Activated gamma-delta T cell treated with Interleukin-2 at 50 U/mL for 16 hours (primary cell): ENCODE data around the gene SHISA6.

Source experiments
- DNase-seq: peaks from one replicate; pipeline ENCODE4 v3.0.0-alpha.2; 2020

Gene SHISA6

DNA sequence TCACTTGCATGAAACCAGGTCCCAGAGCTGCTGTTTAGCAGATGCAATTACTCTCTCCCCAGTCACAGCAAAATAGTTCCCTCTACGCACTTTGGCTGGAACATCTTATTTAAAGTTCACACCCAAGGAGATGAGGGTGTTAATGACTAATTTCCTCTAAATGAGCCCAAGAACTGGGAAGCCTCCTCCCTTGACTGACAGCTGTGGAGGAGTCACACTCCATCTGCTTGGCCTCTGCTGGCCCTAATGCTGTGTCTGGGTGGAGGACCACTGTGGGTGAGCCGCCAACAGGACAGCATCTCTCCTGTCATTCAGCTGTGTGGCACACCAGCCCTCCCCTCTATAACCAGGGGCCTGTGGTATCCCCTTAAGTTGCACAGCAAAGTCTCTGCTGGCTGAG lies 115.4 kb downstream of the SHISA6 start:
- no peak for DNase-seq

GRCh38 chr17:11363565-11364117 lies 122.6 kb downstream of the SHISA6 start:
- DNase-seq = no peak

DNA sequence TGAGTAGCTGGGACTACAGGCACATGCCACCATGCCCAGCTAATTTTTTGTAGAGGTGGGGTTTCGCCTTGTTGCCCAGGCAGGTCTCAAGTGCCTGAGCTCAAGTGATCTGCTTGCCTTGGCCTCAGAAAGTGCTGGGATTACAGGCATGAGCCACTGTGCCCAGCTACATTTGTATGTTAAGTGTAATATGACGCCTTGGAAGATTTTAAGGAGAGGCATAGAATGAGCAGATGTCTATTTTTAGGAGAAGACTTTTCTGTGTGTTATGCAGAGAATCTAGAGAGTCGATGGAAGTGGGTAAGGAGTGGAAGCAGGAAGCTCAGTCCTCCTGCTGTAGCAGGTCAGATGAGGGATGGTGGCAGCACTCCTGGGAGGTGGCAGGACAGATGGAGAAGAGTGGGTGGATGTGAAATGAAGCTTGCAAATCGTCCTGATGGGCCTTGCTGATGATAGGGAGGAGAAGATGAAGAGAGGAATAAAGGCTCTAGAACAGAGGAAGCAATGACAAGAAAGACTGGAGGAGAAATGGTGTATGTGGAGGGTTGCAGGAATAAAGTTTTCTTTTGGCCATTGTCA lies 125.3 kb downstream of the SHISA6 start:
- DNase-seq = no peak

DNA sequence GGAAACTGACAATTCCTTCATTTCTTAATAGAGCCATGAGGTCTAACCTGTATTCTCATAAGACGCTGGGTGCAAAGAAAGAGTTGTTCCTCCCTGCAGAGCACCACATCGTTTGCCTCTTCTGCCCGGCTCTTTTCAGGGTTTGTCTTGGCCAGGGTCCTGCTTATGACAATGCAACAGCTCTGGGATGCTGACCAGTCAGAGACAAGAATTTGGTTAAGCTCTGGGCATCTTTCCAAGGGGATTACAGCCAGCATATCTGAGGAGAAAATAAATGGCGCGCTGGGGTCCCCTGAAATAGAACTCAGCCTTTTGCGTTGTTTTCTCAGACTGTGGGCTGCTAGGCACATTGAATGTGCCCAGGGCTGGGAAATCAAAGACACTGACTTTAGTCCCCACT lies 128.6 kb downstream of the SHISA6 start:
- no peak for DNase-seq

DNA sequence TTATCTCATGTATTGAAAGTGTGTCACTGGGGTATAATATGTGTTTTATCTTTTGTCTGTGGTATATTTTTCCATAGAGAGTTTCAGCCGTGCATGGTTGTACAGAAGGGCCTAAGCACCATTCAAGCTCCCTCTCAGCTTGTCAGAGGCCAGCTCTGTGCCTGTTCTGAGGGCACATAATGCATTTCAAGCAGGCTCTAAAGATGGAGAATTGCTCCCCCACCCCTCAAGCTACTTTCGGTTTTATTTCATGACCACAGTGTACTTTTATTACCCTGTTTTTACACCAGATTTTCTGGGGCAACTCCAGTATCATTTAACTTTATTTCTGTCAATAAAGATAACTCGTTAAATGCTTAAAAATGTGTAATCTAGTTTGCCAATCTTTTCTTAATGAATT lies 131.7 kb downstream of the SHISA6 start:
- no peak for DNase-seq

GRCh38 chr17:11378506-11378905 lies 137.5 kb downstream of the SHISA6 start:
- no peak for DNase-seq

GRCh38 chr17:11380761-11381160 lies 139.7 kb downstream of the SHISA6 start:
- DNase-seq = no peak

GRCh38 chr17:11383157-11383556 lies 142.1 kb downstream of the SHISA6 start:
- no peak for DNase-seq

DNA sequence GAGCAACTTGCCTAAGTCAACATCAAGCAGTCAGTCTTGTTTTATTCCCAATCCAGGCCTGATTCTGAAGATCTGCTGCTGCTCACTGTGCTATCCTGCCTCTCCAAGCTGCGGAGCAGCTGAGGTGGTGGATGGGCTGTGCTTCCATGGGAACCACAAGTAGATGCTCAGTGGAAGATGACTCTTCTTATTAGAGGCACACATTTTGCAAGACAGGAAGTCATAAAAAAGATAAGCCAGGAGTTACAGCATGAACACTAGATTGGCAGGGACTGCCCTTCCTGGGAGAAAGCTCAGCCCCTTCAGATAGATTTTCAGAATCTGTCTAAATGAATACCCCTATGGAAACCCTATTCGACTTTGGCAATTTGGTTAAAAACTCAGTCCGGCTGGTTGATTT lies 143.1 kb downstream of the SHISA6 start:
- no peak for DNase-seq

DNA sequence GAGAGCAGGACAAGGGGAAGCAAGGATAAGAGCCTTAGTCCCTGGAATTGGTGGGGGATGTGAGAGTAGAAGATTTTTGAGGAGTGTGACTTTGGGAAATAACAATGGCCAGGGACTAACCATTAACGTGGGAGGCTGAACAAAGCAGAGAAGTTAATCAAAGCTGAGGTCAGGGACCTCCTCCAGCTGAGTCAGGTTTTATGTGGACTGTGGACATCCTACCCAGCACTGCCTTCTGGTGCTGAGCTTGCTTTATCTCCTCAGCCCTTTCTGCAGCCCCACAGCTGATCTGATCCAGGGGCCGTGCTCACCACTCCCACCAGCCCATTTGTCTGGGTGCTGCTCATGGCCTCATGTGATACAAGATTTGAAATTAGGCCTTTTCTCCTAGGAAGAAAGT lies 146.6 kb downstream of the SHISA6 start:
- no peak for DNase-seq

DNA sequence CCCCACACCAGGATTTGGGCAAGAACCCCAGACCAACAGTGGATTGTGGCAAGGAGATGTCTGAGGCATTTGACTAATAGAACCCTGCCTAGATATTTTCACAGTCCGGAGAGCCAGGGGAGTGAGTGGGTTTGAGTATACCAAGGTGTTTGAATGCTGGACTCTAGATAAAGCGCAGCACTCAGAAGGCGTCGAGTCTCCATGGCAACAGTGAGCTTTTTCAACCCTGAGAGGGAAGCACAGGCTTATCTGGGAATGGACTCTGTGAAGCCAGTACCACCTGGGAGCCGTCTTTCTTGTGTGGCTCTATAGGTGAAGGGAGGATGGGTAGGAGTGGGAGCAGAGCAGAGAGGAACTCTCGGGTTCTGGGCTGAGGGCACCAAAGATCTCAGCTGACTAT lies 147.0 kb downstream of the SHISA6 start:
- DNase-seq = no peak

GRCh38 chr17:11389583-11389982 lies 148.6 kb downstream of the SHISA6 start:
- no peak for DNase-seq

DNA sequence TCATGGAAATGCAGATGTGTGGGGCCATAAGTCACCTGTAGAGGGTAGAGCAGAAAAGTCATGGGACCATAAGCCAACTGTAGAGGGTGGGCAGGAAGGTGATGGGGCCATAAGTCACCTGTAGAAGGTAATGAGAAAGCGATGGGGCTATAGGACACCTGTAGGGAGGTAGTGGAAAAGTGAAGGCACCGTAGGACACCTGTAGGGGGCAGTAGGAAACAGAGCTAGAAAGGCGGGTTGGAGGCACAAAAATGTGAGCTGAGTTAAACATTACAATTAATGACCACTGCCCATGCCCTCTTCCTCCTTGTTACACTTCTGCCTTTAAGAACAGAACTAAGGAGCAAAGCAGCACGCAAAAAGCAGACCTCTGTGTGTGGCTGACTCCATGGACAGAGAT lies 150.1 kb downstream of the SHISA6 start:
- DNase-seq = no peak

GRCh38 chr17:11404431-11405276 lies 163.6 kb downstream of the SHISA6 start:
- no peak for DNase-seq

DNA sequence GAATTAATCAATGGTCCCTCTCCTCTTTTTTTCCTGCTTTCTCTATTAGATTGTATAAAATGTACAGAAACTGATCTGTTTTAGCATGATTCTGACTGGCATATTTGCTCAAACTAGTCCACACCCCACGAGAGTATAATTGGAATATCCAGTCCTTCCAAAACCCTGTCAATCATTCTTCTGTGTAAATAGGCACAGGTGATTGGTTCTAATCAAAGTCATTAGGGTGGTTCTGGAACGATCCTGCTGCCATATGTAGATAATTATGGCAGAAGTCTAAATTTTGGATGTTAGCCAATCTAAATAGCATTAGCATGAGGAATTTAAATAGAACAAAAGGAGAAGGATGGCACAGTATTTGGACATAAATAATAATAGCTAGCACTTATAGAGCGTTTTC lies 165.7 kb downstream of the SHISA6 start:
- DNase-seq = no peak

GRCh38 chr17:11412654-11413053 lies 171.6 kb downstream of the SHISA6 start:
- no peak for DNase-seq

- no peak for DNase-seq
Measured at GRCh38 chr17:11418342-11418741, 177.3 kb downstream of the SHISA6 start.

GRCh38 chr17:11430751-11431150 lies 189.7 kb downstream of the SHISA6 start:
- no peak for DNase-seq

- DNase-seq = no peak
Measured at GRCh38 chr17:11438673-11439072, 197.7 kb downstream of the SHISA6 start.

DNA sequence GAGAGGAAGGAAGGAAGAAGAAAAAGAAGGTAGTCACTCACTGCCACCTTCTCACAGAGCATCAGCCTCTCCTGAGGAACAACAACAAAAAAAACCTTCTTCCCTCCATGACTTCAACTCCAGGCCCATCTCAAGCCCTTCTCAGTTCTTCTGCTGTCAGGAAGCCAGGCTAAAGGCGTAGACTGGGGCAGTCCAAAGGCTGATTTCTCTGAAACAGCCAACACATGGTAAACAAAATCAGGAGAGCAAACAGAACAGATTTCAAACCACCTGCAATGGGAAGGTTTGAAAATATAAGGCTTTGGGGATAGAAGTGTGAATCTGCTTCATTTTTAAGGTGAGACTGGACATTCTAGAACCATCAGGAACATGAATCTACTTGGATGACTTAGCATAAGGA lies 200.0 kb downstream of the SHISA6 start:
- DNase-seq = no peak

GRCh38 chr17:11446316-11446715 lies 205.3 kb downstream of the SHISA6 start:
- DNase-seq = no peak

GRCh38 chr17:11454096-11454495 lies 213.1 kb downstream of the SHISA6 start:
- no peak for DNase-seq

GRCh38 chr17:11458279-11458678 lies 217.3 kb downstream of the SHISA6 start:
- no peak for DNase-seq

- DNase-seq = no peak
Measured at GRCh38 chr17:11459861-11460331, 218.9 kb downstream of the SHISA6 start.
